WTC11 (cell line): ENCODE results near the gene SLC16A8. TPM values are rescaled to one million over a fixed set of nuclear protein-coding genes. Genes with fewer than 3 reads are reported as not detected.

Source experiments
- ATAC-seq: fragments of 200-7000 bp; cut with Tn5 transposase; 2 replicates; pipeline ENCODE4 v1.10.0; 2021; ENCODE audit warnings: mild to moderate bottlenecking, moderate library complexity
- CTCF ChIA-PET: fragments of 300-600 bp; sonication (Branson Sonifier 250); formaldehyde crosslinking; loops from one replicate; lab custom pipeline; 2021; ENCODE audit warnings: antibody characterized with exemption; lab: Charles Lee
- POLR2A ChIA-PET: fragments of 350-600 bp; sonication (Branson Sonifier 250); formaldehyde crosslinking; loops from one replicate; lab custom pipeline; 2021; ENCODE audit warnings: antibody characterized with exemption; lab: Charles Lee
- DNase-seq: peaks from one replicate; pipeline ENCODE4 v3.0.0; 2021; ENCODE audit warnings: low spot score
- H3K27ac Mint-ChIP-seq: 2 replicates; pipeline ENCODE4 v1.8.0; 2021; ENCODE audit warnings: mixed read lengths
- H3K27me3 Mint-ChIP-seq: 2 replicates; pipeline ENCODE4 v1.8.0; 2021; ENCODE audit warnings: low read depth, mild to moderate bottlenecking, moderate library complexity, mixed read lengths
- H3K36me3 Mint-ChIP-seq: 2 replicates; pipeline ENCODE4 v1.8.0; 2021; ENCODE audit warnings: mixed read lengths
- H3K4me1 Mint-ChIP-seq: 2 replicates; pipeline ENCODE4 v1.8.0; 2022; ENCODE audit warnings: mixed read lengths
- H3K4me3 Mint-ChIP-seq: 2 replicates; pipeline ENCODE4 v1.8.0; 2021; ENCODE audit warnings: mild to moderate bottlenecking, moderate library complexity, mixed read lengths
- H3K9me3 Mint-ChIP-seq: 2 replicates; pipeline ENCODE4 v1.8.0; 2021; ENCODE audit warnings: mixed read lengths
- ATF3 ChIP-seq: sonication (generic); formaldehyde crosslinking; conservative IDR thresholded peaks from 2 replicates; pipeline ENCODE4 v1.8.1; 2022; ENCODE audit warnings: mild to moderate bottlenecking, missing genetic modification reagents
- ATF6 ChIP-seq: sonication (generic); formaldehyde crosslinking; IDR thresholded peaks from 2 replicates; pipeline ENCODE4 v1.8.1; 2023; ENCODE audit warnings: mild to moderate bottlenecking, missing genetic modification reagents
- ERG ChIP-seq: fragments of 250-450 bp; sonication (Bioruptor Pico); IDR thresholded peaks from 2 replicates; pipeline ENCODE4 v1.8.0; 2021; ENCODE audit warnings: mild to moderate bottlenecking
- ESRRA ChIP-seq: sonication (generic); formaldehyde crosslinking; IDR thresholded peaks from 2 replicates; pipeline ENCODE4 v1.8.1; 2022; ENCODE audit warnings: mild to moderate bottlenecking, missing genetic modification reagents, borderline replicate concordance
- ETV6 ChIP-seq: sonication (generic); formaldehyde crosslinking; IDR thresholded peaks from 2 replicates; pipeline ENCODE4 v1.8.1; 2022; ENCODE audit warnings: mild to moderate bottlenecking, missing genetic modification reagents
- FOXP1 ChIP-seq: sonication (generic); formaldehyde crosslinking; IDR thresholded peaks from 2 replicates; pipeline ENCODE4 v1.8.0; 2022; ENCODE audit warnings: missing genetic modification reagents, mild to moderate bottlenecking, moderate library complexity, borderline replicate concordance
- GRHL2 ChIP-seq: fragments of 250-450 bp; sonication (Bioruptor Pico); IDR thresholded peaks from 2 replicates; pipeline ENCODE4 v1.8.0; 2022; ENCODE audit warnings: mild to moderate bottlenecking, moderate library complexity; ENCODE audit not compliant: insufficient replicate concordance, severe bottlenecking
- HMGA2 ChIP-seq: fragments of 250-450 bp; sonication (Bioruptor Pico); IDR thresholded peaks from 2 replicates; pipeline ENCODE4 v1.4.0; 2021; ENCODE audit warnings: mild to moderate bottlenecking, moderate library complexity
- MAX ChIP-seq: sonication (generic); formaldehyde crosslinking; IDR thresholded peaks from 2 replicates; pipeline ENCODE4 v1.8.0; 2022; ENCODE audit warnings: mild to moderate bottlenecking, missing genetic modification reagents
- MYBL2 ChIP-seq: sonication (generic); formaldehyde crosslinking; IDR thresholded peaks from 2 replicates; pipeline ENCODE4 v1.8.1; 2023; ENCODE audit warnings: mild to moderate bottlenecking, moderate library complexity, missing genetic modification reagents
- NFE2L1 ChIP-seq: sonication (generic); formaldehyde crosslinking; IDR thresholded peaks from 2 replicates; pipeline ENCODE4 v1.8.1; 2023; ENCODE audit warnings: missing genetic modification reagents
- SP1 ChIP-seq: sonication (generic); formaldehyde crosslinking; conservative IDR thresholded peaks from 2 replicates; pipeline ENCODE4 v1.8.1; 2022; ENCODE audit warnings: missing genetic modification reagents
- TCF7 ChIP-seq: sonication (generic); formaldehyde crosslinking; IDR thresholded peaks from 2 replicates; pipeline ENCODE4 v1.8.0; 2022; ENCODE audit warnings: mild to moderate bottlenecking, low read depth, missing genetic modification reagents, moderate library complexity
- TEAD1 ChIP-seq: sonication (generic); formaldehyde crosslinking; IDR thresholded peaks from 2 replicates; pipeline ENCODE4 v1.8.0; 2022; ENCODE audit warnings: mild to moderate bottlenecking, missing genetic modification reagents
- ZBTB43 ChIP-seq: sonication (generic); formaldehyde crosslinking; IDR thresholded peaks from 2 replicates; pipeline ENCODE4 v1.8.1; 2023; ENCODE audit warnings: mild to moderate bottlenecking, missing genetic modification reagents
- ZNF396 ChIP-seq: fragments of 250-450 bp; sonication (Bioruptor Pico); IDR thresholded peaks from 2 replicates; pipeline ENCODE4 v1.8.0; 2021; ENCODE audit warnings: mild to moderate bottlenecking, moderate library complexity, borderline replicate concordance
- ZNF423 ChIP-seq: fragments of 250-450 bp; sonication (Bioruptor Pico); IDR thresholded peaks from 2 replicates; pipeline ENCODE4 v2.1.2; 2022; ENCODE audit warnings: mild to moderate bottlenecking, moderate library complexity
- ZNF512 ChIP-seq: sonication (generic); formaldehyde crosslinking; IDR thresholded peaks from 2 replicates; pipeline ENCODE4 v1.8.1; 2022; ENCODE audit warnings: missing genetic modification reagents, borderline replicate concordance
- total RNA-seq: library from RNA; stranded (reverse); gene quantifications from 3 replicates; pipeline ENCODE4 v1.2.3, GENCODE V29; 2021

Gene SLC16A8
- total RNA-seq, 1 experiment from 2014 or later: 0.57 TPM

GRCh38 chr22:38041760-38042487 lies 42.1 kb downstream of the SLC16A8 start (continued):
- TF ChIP-seq ZBTB43 (CRISPR knock-in tag): no peak

GRCh38 chr22:38040953-38041759 lies 42.8 kb downstream of the SLC16A8 start:
- H3K36me3 Mint-ChIP-seq: no peaks in the 10 kb centered on the region
- DNase-seq (no peak), ATAC-seq (no peak)
- no peak overlapping the region for H3K4me3 Mint-ChIP-seq
- H3K27me3 Mint-ChIP-seq: no peaks in the 10 kb centered on the region; the same call in 1 of the 2 replicates
- H3K4me1 Mint-ChIP-seq: no peaks in the 10 kb centered on the region
- ChIA-PET POLR2A (no interaction called here), CTCF (interaction anchor here (1.4 to 2.4 kb wide), 2 partner anchors 11 to 57 kb away, joined by 6 to 13 read pairs; no protein-coding TSS in a partner anchor)
- no peaks in the 10 kb centered on the region for H3K9me3 Mint-ChIP-seq
- no peak for TF ChIP-seq FOXP1 (CRISPR knock-in tag)
- TF ChIP-seq NFE2L1: no peak
- TF ChIP-seq MAX: no peak
- no peak for TF ChIP-seq ATF3 (CRISPR knock-in tag)
- no peak for TF ChIP-seq ERG
- no peak for TF ChIP-seq ETV6 (CRISPR knock-in tag)
- no peak overlapping the region for H3K27ac Mint-ChIP-seq

GRCh38 chr22:38038890-38039812 lies 44.8 kb downstream of the SLC16A8 start:
- Mint-ChIP-seq H3K36me3 (no peaks in the 10 kb centered on the region), H3K4me3 (no peak overlapping the region), H3K4me1 (peaks cover 14% of the 10 kb centered on the region), H3K9me3 (no peaks in the 10 kb centered on the region), H3K27ac (no peak overlapping the region), H3K27me3 (no peaks in the 10 kb centered on the region; the same call in 1 of the 2 replicates)
- POLR2A ChIA-PET: no interaction called here
- CTCF ChIA-PET: interaction anchor here (1.4 to 2.4 kb wide), 2 partner anchors 13 to 59 kb away, joined by 6 to 13 read pairs; no protein-coding TSS in a partner anchor
- no peak for DNase-seq
- ATAC-seq: no peak
- TF ChIP-seq ZNF396 (CRISPR knock-in tag) (no peak), MYBL2 (no peak), SP1 (no peak), TCF7 (no peak), ZNF423 (CRISPR knock-in tag) (no peak), TEAD1 (CRISPR knock-in tag) (no peak), ZBTB43 (CRISPR knock-in tag) (no peak), HMGA2 (CRISPR knock-in tag) (no peak), ZNF512 (no peak), ESRRA (CRISPR knock-in tag) (no peak), ATF6 (CRISPR knock-in tag) (no peak), GRHL2 (no peak)
